ENCODE results near the gene VPS13A. TPM values are rescaled to one million over a fixed set of nuclear protein-coding genes. Genes with fewer than 3 reads are reported as not detected.

VPS13A gene
- total RNA-seq, 1 donor from 2014 or later: 37.8 TPM

- Histone ChIP-seq H3K4me3 (no peak overlapping the region), H3K36me3 (no peaks in the 10 kb centered on the region), H3K27me3 (no peaks in the 10 kb centered on the region), H3K9me3 (no peaks in the 10 kb centered on the region), H3K4me1 (peaks cover 5% of the 10 kb centered on the region), H3K27ac (no peak overlapping the region)
- DNase-seq (ENCODE audit: extremely low spot score in 2 of 2): no peak
- TF ChIP-seq POLR2AphosphoS5 (IDR thresholded peaks at IDR 0.05; ENCODE audit: insufficient read depth in 1 of 2, low read depth in 1 of 2) (no peak), POLR2A (IDR thresholded peaks at IDR 0.05) (no peak), CTCF (IDR thresholded peaks at IDR 0.05) (peak; percentile 31 to 73 (median 66))
- intact Hi-C loops (cut with DNase I): no loop called here
These were observed 280.7 kb downstream of the VPS13A start for GRCh38 chr9:77457916-77458592.

GRCh38 chr9:77460938-77461337, 283.6 kb downstream of the VPS13A start:
- no peaks in the 10 kb centered on the region for H3K27me3 ChIP-seq
- H3K4me1 ChIP-seq: peaks cover 5% of the 10 kb centered on the region
- intact Hi-C loops (cut with DNase I): no loop called here
- no peak overlapping the region for H3K27ac ChIP-seq
- H3K36me3 ChIP-seq: no peaks in the 10 kb centered on the region
- TF ChIP-seq POLR2A (IDR thresholded peaks at IDR 0.05): no peak
- TF ChIP-seq POLR2AphosphoS5 (IDR thresholded peaks at IDR 0.05; ENCODE audit: insufficient read depth in 1 of 2, low read depth in 1 of 2): no peak
- no peak for TF ChIP-seq CTCF (IDR thresholded peaks at IDR 0.05)
- no peaks in the 10 kb centered on the region for H3K9me3 ChIP-seq
- peak in 1 of 2 donors; percentile 78 for DNase-seq (ENCODE audit: extremely low spot score in 2 of 2)
- no peak overlapping the region for H3K4me3 ChIP-seq

- Histone ChIP-seq H3K9me3 (no peaks in the 10 kb centered on the region), H3K27me3 (no peaks in the 10 kb centered on the region), H3K4me1 (peaks cover 5% of the 10 kb centered on the region), H3K4me3 (no peak overlapping the region), H3K27ac (no peak overlapping the region), H3K36me3 (no peaks in the 10 kb centered on the region)
- DNase-seq (ENCODE audit: extremely low spot score in 2 of 2): peak in 1 of 2 donors; percentile 85
- TF ChIP-seq CTCF (IDR thresholded peaks at IDR 0.05) (no peak), POLR2AphosphoS5 (IDR thresholded peaks at IDR 0.05; ENCODE audit: insufficient read depth in 1 of 2, low read depth in 1 of 2) (no peak)
- intact Hi-C loops (cut with DNase I): no loop called here
These were observed 284.7 kb downstream of the VPS13A start for GRCh38 chr9:77462066-77462465.

- H3K4me1 ChIP-seq: peaks cover 5% of the 10 kb centered on the region
- peak overlapping the region; percentile 27 for H3K27ac ChIP-seq
- H3K4me3 ChIP-seq: no peak overlapping the region
- H3K36me3 ChIP-seq: no peaks in the 10 kb centered on the region
- DNase-seq (ENCODE audit: extremely low spot score in 2 of 2): no peak
- TF ChIP-seq POLR2A (IDR thresholded peaks at IDR 0.05) (no peak), POLR2AphosphoS5 (IDR thresholded peaks at IDR 0.05; ENCODE audit: insufficient read depth in 1 of 2, low read depth in 1 of 2) (peak in 1 of 2 donors; percentile 8)
- intact Hi-C loops (cut with DNase I): no loop called here
- no peaks in the 10 kb centered on the region for H3K27me3 ChIP-seq
- no peaks in the 10 kb centered on the region for H3K9me3 ChIP-seq
These were observed 285.8 kb downstream of the VPS13A start for GRCh38 chr9:77463151-77463550.

- H3K36me3 ChIP-seq: no peaks in the 10 kb centered on the region
- no peak overlapping the region for H3K27ac ChIP-seq
- no peaks in the 10 kb centered on the region for H3K9me3 ChIP-seq
- intact Hi-C loops (cut with DNase I): no loop called here
- no peaks in the 10 kb centered on the region for H3K27me3 ChIP-seq
- peaks cover 5% of the 10 kb centered on the region for H3K4me1 ChIP-seq
- no peak for TF ChIP-seq POLR2A (IDR thresholded peaks at IDR 0.05)
- TF ChIP-seq POLR2AphosphoS5 (IDR thresholded peaks at IDR 0.05; ENCODE audit: insufficient read depth in 1 of 2, low read depth in 1 of 2): no peak
- no peak for TF ChIP-seq CTCF (IDR thresholded peaks at IDR 0.05)
- H3K4me3 ChIP-seq: no peak overlapping the region
- no peak for DNase-seq (ENCODE audit: extremely low spot score in 2 of 2)
These were observed 287.3 kb downstream of the VPS13A start for GRCh38 chr9:77464661-77465060.
